H1 (cell line): Measurements from ENCODE around the gene OLIG2. TPM values are rescaled to one million over a fixed set of nuclear protein-coding genes. Genes with fewer than 3 reads are reported as not detected.

Experiments
- E2F6 ChIP-seq: IDR thresholded peaks from 2 replicates; pipeline ENCODE4 v1.6.1; 2012; ENCODE audit warnings: inconsistent platforms
- EZH2 ChIP-seq: fragments of 200-600 bp; sonication (generic); IDR thresholded peaks from 2 replicates; pipeline ENCODE4 v1.7.1; 2012; ENCODE audit warnings: low read depth, mild to moderate bottlenecking, moderate library complexity, low read length, inconsistent platforms; ENCODE audit not compliant: severe bottlenecking
- GTF2F1 ChIP-seq: IDR thresholded peaks from 2 replicates; pipeline ENCODE4 v1.6.1; 2012; ENCODE audit warnings: low read depth, low read length, improper control_type of control experiment, borderline replicate concordance
- KDM1A ChIP-seq: fragments of 200-600, 300-600 bp; sonication (generic); IDR thresholded peaks from 2 replicates; pipeline ENCODE4 v1.7.1; 2016; ENCODE audit warnings: mild to moderate bottlenecking, low read length, borderline replicate concordance
- KDM4A ChIP-seq: IDR thresholded peaks from one replicate; pipeline ENCODE4 v1.7.1; 2012; ENCODE audit warnings: low read depth, mild to moderate bottlenecking, moderate library complexity, low read length, inconsistent platforms; ENCODE audit not compliant: severe bottlenecking
- KDM5A ChIP-seq: fragments of 200-600 bp; IDR thresholded peaks from 2 replicates; pipeline ENCODE4 v1.7.1; 2012; ENCODE audit warnings: mild to moderate bottlenecking, low read length, inconsistent platforms, mixed read lengths
- RFX5 ChIP-seq: IDR thresholded peaks from 2 replicates; pipeline ENCODE4 v1.6.1; 2011; ENCODE audit warnings: low read depth, low read length, improper control_type of control experiment, borderline replicate concordance
- RXRA ChIP-seq: IDR thresholded peaks from 2 replicates; pipeline ENCODE4 v1.6.1; 2011; ENCODE audit warnings: low read depth, mild to moderate bottlenecking, low read length, moderate library complexity; ENCODE audit not compliant: insufficient read depth
- SP2 ChIP-seq: IDR thresholded peaks from 2 replicates; pipeline ENCODE4 v1.6.1; 2012; ENCODE audit warnings: mild to moderate bottlenecking, low read length, inconsistent platforms
- SRF ChIP-seq: IDR thresholded peaks from 2 replicates; pipeline ENCODE4 v1.6.1; 2011; ENCODE audit warnings: mild to moderate bottlenecking, low read depth, low read length, moderate library complexity
- TAF7 ChIP-seq: optimal IDR thresholded peaks from 2 replicates; pipeline ENCODE3; 2011; ENCODE audit warnings: low read depth, mild to moderate bottlenecking, inconsistent platforms, low read length, moderate library complexity, borderline replicate concordance
- TBP ChIP-seq: IDR thresholded peaks from 2 replicates; pipeline ENCODE4 v1.6.1; 2011; ENCODE audit warnings: low read depth, low read length, improper control_type of control experiment
- TCF12 ChIP-seq: IDR thresholded peaks from 2 replicates; pipeline ENCODE4 v1.6.1; 2011; ENCODE audit warnings: low read depth, mild to moderate bottlenecking, low read length
- polyA plus RNA-seq, 7 experiments: library from polyadenylated mRNA; depleted of rRNA in 3 of 7; stranded (reverse) in 5 of 7; unstranded in 2 of 7; fragments of >200 nt in 5 of 7; fragments of 200-250 nt in 2 of 7; gene quantifications; 1 replicate in 5 of 7; 2 replicates in 1 of 7; 4 replicates in 1 of 7; pipeline versions ENCODE4 v1.2.1 to v1.2.3, GENCODE V29; 2011 to 2013; ENCODE audit warnings: missing spikeins in 2 of 7, mixed read lengths in 2 of 7
- total RNA-seq: library from RNA; stranded (reverse); fragmentation: NEBNext Ultra II Directional; extraction: Animal tissue kit (Norgen Biotek cat#: 25700); gene quantifications from 2 replicates; pipeline ENCODE4 v1.2.1, GENCODE V29; 2021

OLIG2 gene
- total and polyA plus RNA-seq, 2 of the 8 experiments (the other 6 are each of a cell fraction or from before 2014, with no cell fraction given): 0.79 TPM; not detected in 1

DNA sequence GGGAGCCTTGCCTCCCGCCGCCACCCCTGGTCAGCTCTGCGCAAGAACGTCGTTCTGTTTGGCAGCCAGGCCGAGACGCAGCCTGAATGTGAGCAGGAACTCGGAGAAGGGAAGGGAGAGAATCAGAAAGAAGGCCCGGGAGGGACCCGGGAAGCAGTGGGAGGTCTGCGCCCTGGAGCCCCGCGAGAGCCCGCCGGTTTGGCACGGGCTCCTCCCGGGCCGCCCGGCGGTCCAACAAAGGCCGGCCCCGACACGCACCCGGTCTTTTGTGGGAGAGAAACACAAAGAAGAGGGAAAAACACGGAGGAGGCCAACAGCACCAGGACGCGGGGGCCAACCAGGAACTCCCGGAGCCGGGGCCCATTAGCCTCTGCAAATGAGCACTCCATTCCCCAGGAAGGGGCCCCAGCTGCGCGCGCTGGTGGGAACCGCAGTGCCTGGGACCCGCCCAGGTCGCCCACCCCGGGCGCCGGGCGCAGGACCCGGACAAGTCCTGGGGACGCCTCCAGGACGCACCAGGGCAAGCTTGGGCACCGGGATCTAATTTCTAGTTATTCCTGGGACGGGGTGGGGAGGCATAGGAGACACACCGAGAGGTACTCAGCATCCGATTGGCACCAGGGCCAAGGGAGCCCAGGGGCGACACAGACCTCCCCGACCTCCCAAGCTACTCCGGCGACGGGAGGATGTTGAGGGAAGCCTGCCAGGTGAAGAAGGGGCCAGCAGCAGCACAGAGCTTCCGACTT, 2.7 kb upstream of the OLIG2 start (continued):
- TF ChIP-seq SRF: no peak
- TF ChIP-seq RFX5: no peak
- no peak for TF ChIP-seq RXRA
- TF ChIP-seq TCF12: no peak
- no peak for TF ChIP-seq KDM5A
- peak; percentile 90 for TF ChIP-seq EZH2
- TF ChIP-seq E2F6: no peak
- no peak for TF ChIP-seq KDM1A
- no peak for TF ChIP-seq SP2
- TF ChIP-seq TAF7: no peak
- TF ChIP-seq GTF2F1: no peak
- no peak for TF ChIP-seq TBP
- TF ChIP-seq KDM4A: peak; percentile 23
